HFF-Myc (cell line): ENCODE measurements around the gene RRAGB.
"Not testable (repeated sequence)": the region's sequence is repeated elsewhere in the genome, so short reads cannot be mapped to it uniquely, and the experiment has no call there.

ENCODE experiments used
- DNase-seq: peaks from one replicate; pipeline ENCODE4 v3.0.0-alpha.2; 2011; ENCODE audit warnings: low read depth; ENCODE audit errors: extremely low read depth
- H3K4me3 ChIP-seq: replicated peaks from 2 replicates; pipeline ENCODE4 v1.5.1; 2011; ENCODE audit warnings: low read depth, mild to moderate bottlenecking, control low read depth, low read length
- TF ChIP-seq, protein P1 (sequence below): IDR thresholded peaks from 2 replicates; pipeline ENCODE4 v1.5.1; 2012; ENCODE audit warnings: mild to moderate bottlenecking, low read depth, low read length, control low read depth; ENCODE audit errors: missing control alignments

The RRAGB gene

GRCh38 chrX:55717521-55718497 lies at the start of gene RRAGB:
TSS of gene RRAGB (plus strand) at chrX:55717749. CDS start at chrX:55718328, 579 bp downstream.
- peak within 1 kb of the TSS; percentile 66 for H3K4me3 ChIP-seq
- DNase-seq: peak; percentile 79
- TF ChIP-seq, protein P1, sequence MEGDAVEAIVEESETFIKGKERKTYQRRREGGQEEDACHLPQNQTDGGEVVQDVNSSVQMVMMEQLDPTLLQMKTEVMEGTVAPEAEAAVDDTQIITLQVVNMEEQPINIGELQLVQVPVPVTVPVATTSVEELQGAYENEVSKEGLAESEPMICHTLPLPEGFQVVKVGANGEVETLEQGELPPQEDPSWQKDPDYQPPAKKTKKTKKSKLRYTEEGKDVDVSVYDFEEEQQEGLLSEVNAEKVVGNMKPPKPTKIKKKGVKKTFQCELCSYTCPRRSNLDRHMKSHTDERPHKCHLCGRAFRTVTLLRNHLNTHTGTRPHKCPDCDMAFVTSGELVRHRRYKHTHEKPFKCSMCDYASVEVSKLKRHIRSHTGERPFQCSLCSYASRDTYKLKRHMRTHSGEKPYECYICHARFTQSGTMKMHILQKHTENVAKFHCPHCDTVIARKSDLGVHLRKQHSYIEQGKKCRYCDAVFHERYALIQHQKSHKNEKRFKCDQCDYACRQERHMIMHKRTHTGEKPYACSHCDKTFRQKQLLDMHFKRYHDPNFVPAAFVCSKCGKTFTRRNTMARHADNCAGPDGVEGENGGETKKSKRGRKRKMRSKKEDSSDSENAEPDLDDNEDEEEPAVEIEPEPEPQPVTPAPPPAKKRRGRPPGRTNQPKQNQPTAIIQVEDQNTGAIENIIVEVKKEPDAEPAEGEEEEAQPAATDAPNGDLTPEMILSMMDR: peak; percentile 56

- no peak overlapping the region for H3K4me3 ChIP-seq
- TF ChIP-seq, protein P1: no peak
- no peak for DNase-seq
Observed at GRCh38 chrX:55668084-55668483, 49.5 kb upstream of the RRAGB start.

- H3K4me3 ChIP-seq, DNase-seq: not testable (repeated sequence)
Observed at GRCh38 chrX:55688579-55688978, 29.0 kb upstream of the RRAGB start.

DNA sequence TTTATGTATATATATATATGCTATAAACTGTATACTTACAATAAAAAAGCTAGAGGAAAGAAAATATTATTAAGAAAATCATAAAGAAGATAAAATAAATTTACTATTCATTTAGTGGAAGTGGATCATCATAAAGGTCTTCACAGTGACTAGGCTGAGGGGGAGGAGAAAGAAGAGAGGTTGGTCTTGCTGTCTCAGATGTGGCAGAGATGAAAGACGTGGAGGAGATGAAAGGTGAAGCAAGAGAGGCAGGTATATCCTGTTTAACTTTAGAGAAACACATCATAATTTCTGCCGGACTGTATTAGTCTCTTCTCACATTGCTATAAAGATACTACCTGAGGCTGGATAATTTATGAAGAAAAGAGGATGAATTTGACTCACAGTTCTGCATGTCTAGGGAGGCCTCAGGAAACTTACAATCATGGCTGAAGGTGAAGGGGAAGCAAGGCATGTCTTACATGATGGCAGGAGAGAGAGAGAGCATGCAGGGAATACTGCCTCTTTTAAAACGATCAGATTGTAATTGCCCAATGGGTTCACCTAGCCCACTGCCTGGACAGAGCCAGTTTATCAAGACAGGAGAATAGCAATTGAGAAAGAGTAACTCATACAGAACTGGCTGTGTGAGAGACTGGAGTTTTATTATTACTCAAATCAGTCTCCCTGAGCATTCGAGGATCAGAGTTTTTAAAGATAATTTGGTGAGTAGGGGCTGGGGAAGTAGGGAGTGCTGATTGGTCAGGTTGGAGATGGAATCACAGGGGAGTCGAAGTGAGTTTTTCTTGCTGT lies 22.1 kb upstream of the RRAGB start:
- H3K4me3 ChIP-seq: no peak overlapping the region
- no peak for DNase-seq
- TF ChIP-seq, protein P1: no peak

- no peak for DNase-seq
- no peak overlapping the region for H3K4me3 ChIP-seq
- TF ChIP-seq, protein P1: no peak
Observed at GRCh38 chrX:55697381-55697780, 20.2 kb upstream of the RRAGB start.

DNA sequence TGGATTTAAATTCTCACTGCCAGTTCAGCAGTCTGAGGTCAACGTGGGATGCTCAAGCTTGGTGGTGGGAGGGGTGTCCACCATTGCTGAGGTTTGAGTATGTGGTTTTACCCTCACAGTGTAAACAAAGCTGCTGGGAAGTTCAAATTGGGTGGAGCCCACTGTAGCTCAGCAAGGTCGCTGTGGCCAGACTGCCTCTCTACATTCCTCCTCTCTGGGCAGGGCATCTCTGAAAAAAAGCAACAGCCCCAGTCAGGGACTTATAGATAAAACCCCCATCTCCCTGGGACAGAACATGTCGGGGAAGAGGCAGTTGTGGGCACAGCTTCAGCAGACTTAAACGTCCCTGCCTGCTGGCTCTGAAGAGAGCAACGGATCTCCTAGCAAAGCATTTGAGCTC lies 14.9 kb upstream of the RRAGB start:
- TF ChIP-seq, protein P1: no peak
- no peak overlapping the region for H3K4me3 ChIP-seq
- no peak for DNase-seq

DNA sequence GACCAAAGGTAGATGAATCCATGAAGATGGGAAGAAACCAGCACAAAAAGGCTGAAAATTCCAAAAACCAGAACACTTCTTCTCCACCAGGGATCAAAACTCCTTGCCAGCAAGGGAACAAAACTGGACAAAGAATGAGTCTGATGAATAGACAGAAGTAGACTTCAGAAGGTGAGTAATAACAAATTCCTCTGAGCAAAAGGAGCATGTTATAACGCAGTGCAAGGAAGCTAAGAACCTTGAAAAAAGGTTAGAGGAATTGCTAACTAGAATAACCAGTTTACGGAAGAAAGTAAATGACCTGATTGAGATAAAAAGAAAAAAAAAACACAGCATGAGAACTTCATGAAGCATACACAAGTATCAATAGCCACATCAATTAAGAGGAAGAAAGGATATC lies 14.1 kb upstream of the RRAGB start:
- H3K4me3 ChIP-seq: not testable (repeated sequence)

GRCh38 chrX:55705066-55705465 lies 12.5 kb upstream of the RRAGB start:
- not testable (repeated sequence) for H3K4me3 ChIP-seq, DNase-seq

More for the DNA sequence above, 14.1 kb upstream of the RRAGB start:
- DNase-seq: not testable (repeated sequence)
